CD4-positive, alpha-beta T cell treated with Interleukin-15 for 4 hours (primary cell): Measurements from ENCODE around the gene TMEM86A.

Source experiments
- DNase-seq: peaks from one replicate; pipeline ENCODE4 v3.0.0-alpha.2; 2020; ENCODE audit warnings: low spot score

Gene TMEM86A

GRCh38 chr11:18700375-18700774, 1.8 kb downstream of the TMEM86A start:
- DNase-seq: no peak

- no peak for DNase-seq
These were observed 2.3 kb downstream of the TMEM86A start for GRCh38 chr11:18700872-18701271.

DNA sequence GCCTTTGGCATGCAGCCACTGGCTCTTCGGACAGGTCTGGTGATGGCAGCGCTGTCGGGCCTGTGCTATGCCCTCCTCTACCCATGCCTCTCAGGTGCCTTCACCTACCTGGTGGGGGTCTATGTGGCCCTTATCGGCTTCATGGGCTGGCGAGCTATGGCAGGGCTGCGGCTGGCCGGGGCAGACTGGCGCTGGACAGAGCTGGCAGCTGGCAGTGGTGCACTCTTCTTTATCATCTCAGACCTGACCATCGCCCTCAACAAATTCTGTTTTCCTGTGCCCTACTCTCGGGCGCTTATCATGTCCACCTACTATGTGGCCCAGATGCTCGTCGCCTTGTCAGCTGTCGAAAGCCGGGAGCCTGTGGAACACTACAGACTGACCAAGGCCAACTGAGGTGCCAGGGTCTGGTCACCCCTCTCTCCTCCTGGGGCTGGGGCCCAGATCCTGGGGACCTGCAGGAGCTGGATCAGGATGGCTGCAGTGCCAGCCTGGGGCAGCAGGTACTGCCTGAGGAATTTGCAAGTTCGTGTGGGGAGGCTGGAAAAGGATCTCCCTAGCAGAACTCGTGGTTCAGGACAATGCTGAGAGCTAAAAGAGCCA, 3.1 kb downstream of the TMEM86A start:
- no peak for DNase-seq

GRCh38 chr11:18703001-18703763, 4.6 kb downstream of the TMEM86A start:
- no peak for DNase-seq

- DNase-seq: no peak
These were observed 5.6 kb downstream of the TMEM86A start for GRCh38 chr11:18704045-18704645.

GRCh38 chr11:18704698-18705097, 6.1 kb downstream of the TMEM86A start:
- DNase-seq: no peak

GRCh38 chr11:18705651-18706281, 7.2 kb downstream of the TMEM86A start:
- no peak for DNase-seq

GRCh38 chr11:18706330-18707243, 8.0 kb downstream of the TMEM86A start:
- peak; percentile 60 for DNase-seq

GRCh38 chr11:18707811-18708340, 9.3 kb downstream of the TMEM86A start:
- DNase-seq: no peak

DNA sequence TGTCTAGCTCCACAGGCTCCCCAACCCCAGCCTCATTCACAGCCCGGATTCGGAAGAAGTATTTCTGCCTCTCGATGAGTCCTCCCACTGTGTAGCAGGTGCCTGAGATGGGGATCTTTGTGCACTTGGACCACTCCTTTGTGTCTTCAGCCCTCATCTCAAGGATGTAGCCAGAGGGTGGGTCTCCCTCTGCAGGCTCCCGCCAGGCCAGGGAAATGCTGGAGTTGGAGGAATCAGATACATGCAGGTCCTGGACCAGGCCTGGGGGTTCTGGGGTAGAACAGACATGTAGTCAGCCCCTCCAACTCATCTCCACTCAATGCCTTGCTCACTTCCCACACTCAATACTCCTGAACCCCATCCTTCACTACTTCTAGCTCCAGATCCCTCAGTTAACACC, 10.8 kb downstream of the TMEM86A start:
- no peak for DNase-seq

- no peak for DNase-seq
These were observed 12.0 kb downstream of the TMEM86A start for GRCh38 chr11:18710545-18710944.

GRCh38 chr11:18713646-18714442, 15.3 kb downstream of the TMEM86A start:
- no peak for DNase-seq

- no peak for DNase-seq
These were observed 15.8 kb downstream of the TMEM86A start for GRCh38 chr11:18714443-18714780.

GRCh38 chr11:18715476-18715875, 16.9 kb downstream of the TMEM86A start:
- no peak for DNase-seq

- DNase-seq: no peak
These were observed 21.7 kb downstream of the TMEM86A start for GRCh38 chr11:18720091-18720807.

- peak; percentile 76 for DNase-seq
These were observed 22.4 kb downstream of the TMEM86A start for GRCh38 chr11:18720808-18721560.

GRCh38 chr11:18721561-18722292, 23.1 kb downstream of the TMEM86A start:
- DNase-seq: peak; percentile 52

DNA sequence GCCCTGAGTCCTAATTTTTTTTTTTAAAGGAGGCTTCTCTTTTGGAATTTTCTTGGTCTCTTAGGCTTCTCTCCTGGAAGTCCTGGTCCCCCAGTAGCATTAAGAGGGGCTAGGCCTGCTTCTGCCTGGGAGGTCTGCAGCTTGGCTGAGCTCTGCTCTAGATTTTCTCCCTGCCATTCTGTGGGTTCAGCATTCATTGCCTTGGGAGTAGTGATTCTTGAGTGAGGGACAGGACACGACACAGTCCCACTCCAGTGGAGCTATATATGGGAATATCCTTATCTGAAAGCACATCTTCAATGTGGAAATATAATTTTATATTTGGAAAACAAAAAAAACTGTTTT, 23.7 kb downstream of the TMEM86A start:
- DNase-seq: no peak

- DNase-seq: no peak
These were observed 25.4 kb downstream of the TMEM86A start for GRCh38 chr11:18723991-18724390.
